IMR-90 (cell line): Measurements from ENCODE around the gene ITLN1.

ENCODE experiments used
- CEBPB ChIP-seq: IDR thresholded peaks from 2 replicates; pipeline ENCODE4 v1.6.1; 2012; ENCODE audit warnings: low read depth, low read length, improper control_type of control experiment
- MAFK ChIP-seq: IDR thresholded peaks from 2 replicates; pipeline ENCODE4 v1.6.1; 2012; ENCODE audit warnings: low read depth, low read length, improper control_type of control experiment
- MAZ ChIP-seq: IDR thresholded peaks from 2 replicates; pipeline ENCODE4 v1.6.1; 2012; ENCODE audit warnings: low read depth, mild to moderate bottlenecking, low read length, improper control_type of control experiment, moderate library complexity, borderline replicate concordance
- POLR2A ChIP-seq: IDR thresholded peaks from 2 replicates; pipeline ENCODE4 v1.6.1; 2012; ENCODE audit warnings: mild to moderate bottlenecking, low read depth, low read length
- RAD21 ChIP-seq: IDR thresholded peaks from 2 replicates; pipeline ENCODE4 v1.6.1; 2012; ENCODE audit warnings: low read length, improper control_type of control experiment
- RFX5 ChIP-seq: IDR thresholded peaks from 2 replicates; pipeline ENCODE4 v1.8.0; 2012; ENCODE audit warnings: low read depth, mild to moderate bottlenecking, low read length, moderate library complexity
- TF ChIP-seq, protein P1 (sequence below): conservative IDR thresholded peaks from 2 replicates; pipeline ENCODE4 v1.5.1; 2012; ENCODE audit warnings: mild to moderate bottlenecking, low read depth, low read length, improper control_type of control experiment
- TF ChIP-seq, protein P2 (sequence below): fragments of 150-350 bp; IDR thresholded peaks from 2 replicates; pipeline ENCODE4 v1.6.1; 2016; ENCODE audit warnings: low read depth, mild to moderate bottlenecking, low read length, moderate library complexity, borderline replicate concordance

DNA sequence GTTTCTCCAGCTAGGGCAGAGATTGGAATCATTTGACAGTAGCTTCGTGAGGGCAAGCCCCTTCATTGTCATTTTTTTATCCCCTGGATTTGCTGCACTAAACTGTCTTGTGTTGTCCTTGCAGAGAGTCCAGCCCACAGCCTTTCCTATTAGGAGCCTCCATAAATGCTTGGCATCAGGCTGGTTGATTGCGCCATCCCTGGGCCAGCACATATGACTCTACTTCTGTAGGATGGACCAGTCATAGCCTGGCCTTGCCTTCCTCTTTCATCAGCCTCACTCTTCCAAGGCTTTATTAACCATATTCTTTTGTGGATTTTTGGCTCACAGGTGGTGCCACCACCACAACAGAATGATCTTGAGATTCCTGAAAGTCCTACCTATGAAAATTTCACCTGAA, 57.6 kb downstream of the ITLN1 start:
- TF ChIP-seq, protein P1, sequence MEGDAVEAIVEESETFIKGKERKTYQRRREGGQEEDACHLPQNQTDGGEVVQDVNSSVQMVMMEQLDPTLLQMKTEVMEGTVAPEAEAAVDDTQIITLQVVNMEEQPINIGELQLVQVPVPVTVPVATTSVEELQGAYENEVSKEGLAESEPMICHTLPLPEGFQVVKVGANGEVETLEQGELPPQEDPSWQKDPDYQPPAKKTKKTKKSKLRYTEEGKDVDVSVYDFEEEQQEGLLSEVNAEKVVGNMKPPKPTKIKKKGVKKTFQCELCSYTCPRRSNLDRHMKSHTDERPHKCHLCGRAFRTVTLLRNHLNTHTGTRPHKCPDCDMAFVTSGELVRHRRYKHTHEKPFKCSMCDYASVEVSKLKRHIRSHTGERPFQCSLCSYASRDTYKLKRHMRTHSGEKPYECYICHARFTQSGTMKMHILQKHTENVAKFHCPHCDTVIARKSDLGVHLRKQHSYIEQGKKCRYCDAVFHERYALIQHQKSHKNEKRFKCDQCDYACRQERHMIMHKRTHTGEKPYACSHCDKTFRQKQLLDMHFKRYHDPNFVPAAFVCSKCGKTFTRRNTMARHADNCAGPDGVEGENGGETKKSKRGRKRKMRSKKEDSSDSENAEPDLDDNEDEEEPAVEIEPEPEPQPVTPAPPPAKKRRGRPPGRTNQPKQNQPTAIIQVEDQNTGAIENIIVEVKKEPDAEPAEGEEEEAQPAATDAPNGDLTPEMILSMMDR = no peak
- TF ChIP-seq CEBPB (peak; percentile 64), POLR2A (no peak), MAZ (no peak), RFX5 (no peak), RAD21 (no peak), MAFK (no peak)
- TF ChIP-seq, protein P2, sequence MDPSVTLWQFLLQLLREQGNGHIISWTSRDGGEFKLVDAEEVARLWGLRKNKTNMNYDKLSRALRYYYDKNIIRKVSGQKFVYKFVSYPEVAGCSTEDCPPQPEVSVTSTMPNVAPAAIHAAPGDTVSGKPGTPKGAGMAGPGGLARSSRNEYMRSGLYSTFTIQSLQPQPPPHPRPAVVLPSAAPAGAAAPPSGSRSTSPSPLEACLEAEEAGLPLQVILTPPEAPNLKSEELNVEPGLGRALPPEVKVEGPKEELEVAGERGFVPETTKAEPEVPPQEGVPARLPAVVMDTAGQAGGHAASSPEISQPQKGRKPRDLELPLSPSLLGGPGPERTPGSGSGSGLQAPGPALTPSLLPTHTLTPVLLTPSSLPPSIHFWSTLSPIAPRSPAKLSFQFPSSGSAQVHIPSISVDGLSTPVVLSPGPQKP = no peak
